DMS79 treated with DMSO at 0.1 percent for 48 hours (cell line): Measurements from ENCODE around the gene FAM53B.

Source experiments
- DNase-seq: peaks from one replicate; lab custom pipeline; 2025; lab: John Stamatoyannopoulos, UW

Gene FAM53B

GRCh38 chr10:124660404-124661125 is 83.6 kb downstream of the FAM53B start:
- no peak for DNase-seq

DNA sequence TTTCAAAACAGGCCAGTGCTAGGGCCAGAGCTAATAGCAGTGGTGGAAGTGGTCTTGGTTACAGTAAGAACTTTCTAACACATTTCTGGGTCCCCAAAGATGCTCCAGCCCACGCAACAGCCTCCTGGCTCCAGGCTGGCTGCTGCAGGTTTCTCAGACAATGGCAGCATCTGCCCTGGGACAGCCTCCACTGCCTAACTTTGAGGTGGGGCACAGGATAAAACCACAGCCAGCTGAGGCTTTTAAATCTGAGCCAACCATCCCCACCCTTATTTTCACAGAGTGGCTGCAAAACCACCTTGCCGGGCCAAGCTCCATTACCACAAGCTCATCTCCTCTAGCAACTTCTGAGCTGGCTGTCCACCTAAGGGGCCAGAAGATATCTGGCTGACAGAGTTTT is 84.8 kb downstream of the FAM53B start:
- DNase-seq, result no peak

GRCh38 chr10:124658591-124659242 is 85.5 kb downstream of the FAM53B start:
- no peak for DNase-seq

GRCh38 chr10:124657806-124658205 is 86.4 kb downstream of the FAM53B start:
- no peak for DNase-seq

GRCh38 chr10:124656541-124656940 is 87.6 kb downstream of the FAM53B start:
- no peak for DNase-seq

DNA sequence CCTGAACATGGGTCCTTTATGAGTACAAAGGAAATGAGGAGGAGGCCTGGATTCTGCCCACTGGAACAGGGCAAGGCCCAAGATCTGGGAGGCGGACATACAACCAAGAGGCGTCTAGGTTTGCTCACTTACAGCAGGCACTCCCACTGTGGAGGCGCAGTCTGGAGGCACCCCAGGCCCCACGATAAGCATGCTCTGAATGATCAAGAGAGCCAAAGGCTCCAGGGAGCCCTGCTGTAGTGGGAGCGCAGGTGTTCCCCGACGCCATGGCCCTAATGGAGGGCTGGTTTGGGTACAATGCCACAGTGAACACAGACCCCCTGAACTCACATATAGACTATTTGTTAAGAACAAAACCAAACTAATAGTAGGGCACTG is 88.1 kb downstream of the FAM53B start:
- DNase-seq, result no peak

DNA sequence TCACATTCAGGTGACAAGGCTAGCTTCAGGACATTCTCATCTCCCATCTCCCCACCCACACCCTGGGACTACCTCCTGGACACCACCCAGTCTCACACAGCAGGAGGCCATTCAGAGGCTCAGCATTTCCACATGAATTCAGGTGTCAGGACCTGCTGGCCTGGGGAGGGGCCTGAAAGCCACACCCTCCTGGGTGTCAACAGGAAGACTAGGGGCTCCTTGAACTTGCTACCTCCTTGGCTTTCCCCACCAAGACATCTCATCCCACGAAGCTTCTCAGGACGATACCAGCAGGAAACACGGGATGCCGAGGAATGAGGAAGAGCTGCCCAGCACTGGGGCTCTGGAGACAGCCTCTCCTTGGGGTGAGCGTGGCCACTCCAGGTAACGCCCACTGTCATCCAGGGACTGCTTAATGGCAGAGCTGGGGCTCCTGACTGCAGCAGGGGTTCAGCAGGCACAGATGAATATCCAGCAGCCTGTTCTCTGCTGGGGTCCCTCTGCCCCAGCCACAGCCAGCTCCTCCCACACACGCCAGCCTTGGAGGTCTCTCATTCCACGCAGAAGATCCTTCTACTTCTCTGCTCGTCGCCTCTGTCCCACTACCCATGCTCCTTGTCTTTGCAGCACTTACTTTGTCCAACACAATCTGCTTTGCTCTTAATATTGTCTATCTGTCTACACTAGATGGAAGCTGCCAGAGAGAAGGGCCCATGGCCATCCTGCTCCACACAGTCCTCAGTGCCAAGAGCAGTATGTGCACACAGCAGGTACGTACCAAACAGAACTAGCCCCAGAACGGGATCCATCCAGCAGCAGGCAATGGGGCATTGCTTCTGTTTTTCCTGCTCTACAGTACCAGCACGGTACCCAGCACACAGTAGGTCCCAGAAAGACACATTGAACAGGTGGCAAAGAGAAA is 88.7 kb downstream of the FAM53B start:
- no peak for DNase-seq

DNA sequence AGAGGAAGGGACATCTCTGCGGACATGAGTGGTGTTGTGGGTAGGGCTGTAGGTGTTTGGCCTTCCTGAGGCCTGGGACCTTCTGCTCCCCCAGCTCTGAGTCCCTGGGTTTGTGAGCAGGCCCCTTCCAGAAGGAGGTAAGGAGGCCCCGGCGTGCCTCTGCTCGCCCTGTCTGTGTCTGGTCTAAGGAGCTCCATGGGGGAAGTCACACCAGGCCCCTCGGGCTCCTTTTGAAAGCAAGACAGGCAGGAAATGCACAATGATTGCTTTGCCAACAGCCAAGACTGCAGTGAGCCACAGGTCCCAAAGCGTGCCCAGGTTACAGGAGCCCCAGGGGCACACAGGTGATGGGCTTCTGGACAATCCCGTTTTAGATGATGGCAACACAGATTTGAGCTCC is 89.5 kb downstream of the FAM53B start:
- no peak for DNase-seq

DNA sequence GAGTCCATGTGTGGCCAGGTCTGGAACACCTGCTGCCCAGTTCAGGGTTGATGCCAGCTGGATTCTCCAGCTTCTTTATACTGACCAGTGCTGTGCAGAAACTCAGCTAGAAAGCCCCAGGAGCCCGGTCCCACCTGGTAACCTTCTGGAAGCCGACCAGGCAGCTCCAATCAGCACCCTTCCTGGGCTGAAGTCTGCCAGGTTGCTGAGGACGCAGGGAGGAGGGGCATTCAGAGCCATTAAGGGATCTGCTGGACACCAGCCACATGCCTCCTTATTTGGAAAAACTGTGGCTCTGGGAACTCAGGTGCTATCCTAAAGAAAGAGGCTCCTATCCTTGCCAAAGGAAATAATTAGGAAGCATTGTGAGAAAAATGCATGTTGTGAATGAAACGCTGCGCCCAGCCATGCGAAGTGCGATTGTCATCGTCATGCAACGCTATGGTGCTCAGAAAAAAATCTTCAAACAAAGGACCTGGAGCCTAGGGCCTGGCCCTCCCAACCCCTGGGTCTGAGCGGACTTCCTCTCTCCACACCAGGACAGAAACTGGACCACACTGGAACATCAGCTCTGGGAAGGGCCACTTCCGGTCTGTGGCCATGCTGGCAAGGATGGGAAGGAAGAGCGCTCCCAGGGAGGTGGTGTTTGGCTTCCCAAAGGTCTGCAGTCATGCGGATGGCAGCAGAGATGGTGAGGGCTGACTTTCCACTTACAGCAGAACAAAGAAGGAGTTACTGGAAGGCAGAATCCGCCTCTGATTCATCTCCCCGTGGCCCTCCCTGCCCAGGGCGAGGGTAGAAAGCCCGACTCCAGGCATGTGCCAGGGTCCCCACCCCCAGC is 90.1 kb downstream of the FAM53B start:
- peak; percentile 10 for DNase-seq

GRCh38 chr10:124653311-124653710 is 90.9 kb downstream of the FAM53B start:
- DNase-seq, result no peak

GRCh38 chr10:124652701-124653100 is 91.5 kb downstream of the FAM53B start:
- no peak for DNase-seq

- no peak for DNase-seq
Measured at GRCh38 chr10:124652200-124652599, 92.0 kb downstream of the FAM53B start.

- no peak for DNase-seq
Measured at GRCh38 chr10:124651402-124651891, 92.7 kb downstream of the FAM53B start.

- DNase-seq, result no peak
Measured at GRCh38 chr10:124650820-124651401, 93.3 kb downstream of the FAM53B start.

DNA sequence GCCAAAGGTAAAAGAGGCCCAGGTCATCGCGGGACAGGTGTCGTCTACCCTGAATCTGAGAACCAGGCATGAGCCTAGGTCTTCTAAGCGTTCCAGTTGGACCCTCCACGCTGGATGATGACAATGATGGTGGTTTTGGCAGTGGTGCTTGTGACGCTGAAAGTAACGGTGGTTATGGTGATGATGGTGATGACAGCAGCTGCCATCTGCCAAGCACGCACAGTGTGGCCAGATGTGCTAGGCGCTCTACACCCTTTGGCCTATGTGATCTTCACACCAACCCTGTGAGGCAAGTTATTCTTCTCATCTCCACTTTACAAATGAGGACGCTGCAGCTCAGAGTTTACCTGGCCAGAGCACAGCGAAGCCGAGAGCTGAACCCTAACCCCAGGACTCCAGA is 93.9 kb downstream of the FAM53B start:
- no peak for DNase-seq

GRCh38 chr10:124649214-124649613 is 95.0 kb downstream of the FAM53B start:
- no peak for DNase-seq

DNA sequence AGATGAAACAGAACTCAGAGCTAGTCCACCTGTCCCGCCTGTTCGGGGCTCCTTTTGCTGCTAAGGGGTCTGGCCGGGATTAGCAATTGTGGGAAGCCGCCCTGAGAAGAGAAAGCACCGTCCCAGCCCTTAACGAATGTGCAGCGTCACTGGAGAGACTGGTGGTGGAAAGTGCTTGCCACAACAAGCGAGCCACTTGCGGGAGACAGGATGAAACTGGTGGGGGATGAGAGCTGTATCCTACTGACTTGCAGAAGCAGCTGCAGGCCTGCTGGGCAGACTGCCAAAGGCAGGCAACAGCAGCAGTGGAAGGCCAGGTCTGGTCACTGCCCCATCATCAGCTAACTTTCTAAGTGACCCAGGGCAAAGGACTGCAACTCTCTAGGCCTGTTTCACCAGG is 95.4 kb downstream of the FAM53B start:
- peak; percentile 72 for DNase-seq

GRCh38 chr10:124648131-124648475 is 96.1 kb downstream of the FAM53B start:
- no peak for DNase-seq

DNA sequence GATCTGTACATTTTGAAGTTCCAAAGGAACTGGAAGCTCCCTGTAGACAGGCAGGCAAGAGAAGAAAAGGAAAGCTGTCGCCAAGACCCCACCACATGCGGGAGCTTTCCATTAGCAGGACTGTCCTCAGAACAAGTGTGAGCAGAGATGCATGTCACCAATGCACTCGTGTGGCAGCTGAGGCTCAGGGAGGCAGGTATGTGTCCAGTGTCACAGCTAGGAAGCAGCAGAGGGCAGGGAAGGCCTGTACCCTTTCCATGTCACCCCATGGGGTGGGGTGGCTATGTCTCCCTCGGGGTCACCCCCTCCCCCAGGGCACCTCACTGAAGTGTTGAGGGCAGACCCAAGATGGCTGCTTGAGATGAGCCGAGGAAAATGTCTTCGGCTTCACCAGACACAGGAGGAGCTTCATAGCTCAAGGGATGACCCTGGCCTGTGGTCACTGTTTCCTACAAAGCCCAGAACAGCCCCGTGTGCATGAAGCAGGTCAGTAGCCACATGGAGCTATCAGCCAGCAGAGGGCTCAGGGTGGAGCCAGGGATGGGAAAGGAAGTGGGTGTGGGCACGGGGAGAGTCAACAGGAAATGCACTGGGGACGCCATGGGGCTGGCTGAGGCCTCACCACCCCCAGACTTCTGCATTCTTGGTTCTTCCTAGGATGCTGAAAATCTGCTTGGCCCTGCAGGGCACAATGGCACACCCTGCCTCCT is 96.6 kb downstream of the FAM53B start:
- DNase-seq, result no peak

DNA sequence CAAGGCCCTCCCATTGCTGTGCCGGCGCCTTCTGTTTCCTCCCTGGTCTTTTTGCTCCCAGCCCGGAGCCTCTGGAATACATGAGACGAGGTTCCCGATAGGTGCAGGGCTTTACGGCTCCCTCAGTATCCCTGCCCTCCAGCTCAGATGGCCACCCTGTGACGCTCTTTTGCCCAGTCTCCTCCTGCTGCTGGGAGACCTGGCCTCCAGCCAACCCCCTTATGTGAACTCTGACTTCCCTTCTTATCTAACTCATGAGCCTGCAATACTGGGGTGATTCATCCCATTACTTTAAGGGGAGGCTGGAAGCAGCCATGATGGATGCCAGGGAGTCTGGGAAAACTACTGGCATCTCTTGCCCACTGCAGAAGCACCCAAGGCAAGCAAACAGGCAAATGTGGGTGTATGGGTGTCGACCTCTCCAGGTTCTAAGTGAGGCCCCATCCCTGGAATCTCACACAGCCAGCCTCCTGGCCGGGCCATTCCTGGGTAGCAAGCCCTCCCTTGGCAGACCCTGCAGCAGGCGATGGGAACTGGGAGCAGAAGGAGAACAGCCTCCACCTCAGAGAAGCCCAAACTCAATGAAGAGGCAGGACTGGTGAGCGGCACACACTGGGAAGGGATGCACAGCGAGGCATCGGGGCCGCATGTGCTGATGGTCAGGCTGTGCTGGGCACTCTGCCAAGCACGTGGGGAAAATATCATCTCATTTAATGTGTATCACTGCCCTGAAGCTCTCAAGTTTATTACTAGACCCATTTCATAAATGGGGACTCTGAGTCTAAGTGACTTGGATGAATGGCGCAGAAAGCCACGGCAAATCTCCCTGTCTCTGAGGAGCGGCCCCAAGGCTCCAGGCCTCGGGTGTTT is 97.5 kb downstream of the FAM53B start:
- DNase-seq, result no peak
